GM10266 (cell line): ENCODE data around the gene ADGRG3.

ENCODE experiments used
- DNase-seq: peaks from one replicate; pipeline ENCODE4 v3.0.0; 2012; ENCODE audit errors: extremely low spot score
- TF ChIP-seq, protein P1 (sequence below): IDR thresholded peaks from 2 replicates; pipeline ENCODE4 v1.5.1; 2012; ENCODE audit warnings: mild to moderate bottlenecking, low read depth; ENCODE audit not compliant: control insufficient read depth, insufficient read depth; ENCODE audit errors: missing control alignments

The ADGRG3 gene

DNA sequence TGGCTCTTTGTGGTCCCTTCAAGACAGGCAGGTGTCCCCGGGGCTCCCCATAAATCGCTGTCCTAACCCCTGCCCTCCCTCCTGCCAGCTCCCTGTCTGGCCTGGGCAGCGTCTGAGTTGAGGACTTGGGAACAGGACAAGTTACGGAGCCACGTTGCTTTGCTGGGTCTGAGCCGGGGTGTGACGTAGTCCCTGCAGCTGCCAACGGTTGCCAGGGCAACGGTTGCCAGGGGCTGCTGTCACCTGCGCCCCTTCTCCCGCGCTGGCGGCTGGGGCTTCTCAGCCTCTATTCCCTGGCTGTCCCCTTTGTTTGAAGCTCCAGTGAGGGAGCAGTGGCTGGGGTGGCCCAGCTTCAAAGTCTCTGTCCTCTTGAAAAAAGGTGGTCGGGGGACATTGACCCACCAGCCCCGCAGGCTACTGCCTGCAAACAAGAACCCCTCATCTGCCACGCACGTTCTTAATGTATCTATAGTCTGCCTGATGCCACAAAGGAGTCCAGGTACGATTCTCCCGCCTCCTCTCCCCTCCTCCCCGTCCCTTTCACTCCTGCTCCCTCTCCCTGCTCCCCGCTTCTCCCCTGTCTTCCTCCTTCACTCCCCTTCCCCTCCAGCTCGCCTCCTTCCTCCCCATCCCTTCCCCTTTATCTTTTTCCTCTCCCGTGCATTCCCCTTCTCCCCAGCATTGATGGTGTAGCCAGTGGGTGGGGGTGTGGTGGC is 28.8 kb upstream of the ADGRG3 start:
- TF ChIP-seq, protein P1, sequence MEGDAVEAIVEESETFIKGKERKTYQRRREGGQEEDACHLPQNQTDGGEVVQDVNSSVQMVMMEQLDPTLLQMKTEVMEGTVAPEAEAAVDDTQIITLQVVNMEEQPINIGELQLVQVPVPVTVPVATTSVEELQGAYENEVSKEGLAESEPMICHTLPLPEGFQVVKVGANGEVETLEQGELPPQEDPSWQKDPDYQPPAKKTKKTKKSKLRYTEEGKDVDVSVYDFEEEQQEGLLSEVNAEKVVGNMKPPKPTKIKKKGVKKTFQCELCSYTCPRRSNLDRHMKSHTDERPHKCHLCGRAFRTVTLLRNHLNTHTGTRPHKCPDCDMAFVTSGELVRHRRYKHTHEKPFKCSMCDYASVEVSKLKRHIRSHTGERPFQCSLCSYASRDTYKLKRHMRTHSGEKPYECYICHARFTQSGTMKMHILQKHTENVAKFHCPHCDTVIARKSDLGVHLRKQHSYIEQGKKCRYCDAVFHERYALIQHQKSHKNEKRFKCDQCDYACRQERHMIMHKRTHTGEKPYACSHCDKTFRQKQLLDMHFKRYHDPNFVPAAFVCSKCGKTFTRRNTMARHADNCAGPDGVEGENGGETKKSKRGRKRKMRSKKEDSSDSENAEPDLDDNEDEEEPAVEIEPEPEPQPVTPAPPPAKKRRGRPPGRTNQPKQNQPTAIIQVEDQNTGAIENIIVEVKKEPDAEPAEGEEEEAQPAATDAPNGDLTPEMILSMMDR: no peak
- no peak for DNase-seq

DNA sequence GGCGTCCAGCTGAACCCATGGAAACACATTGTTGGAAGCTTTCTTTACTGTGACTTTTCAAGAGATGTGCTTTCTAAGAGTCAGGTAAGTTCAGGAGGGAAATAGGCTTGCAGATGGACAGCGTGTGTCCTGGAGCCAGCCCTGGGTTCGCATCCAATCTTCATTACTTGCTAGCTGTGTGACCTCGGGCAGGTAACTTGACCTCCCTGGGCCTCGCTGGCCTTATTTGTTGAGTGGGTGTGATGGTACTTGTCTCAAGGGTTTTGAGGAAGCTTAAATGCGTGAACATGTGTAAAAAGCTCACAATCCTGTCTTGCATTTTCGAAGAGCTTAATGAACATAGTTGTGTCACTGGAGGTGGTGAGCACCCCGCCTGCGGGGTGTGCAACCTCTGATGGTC is 27.9 kb upstream of the ADGRG3 start:
- DNase-seq: no peak
- TF ChIP-seq, protein P1: no peak

DNA sequence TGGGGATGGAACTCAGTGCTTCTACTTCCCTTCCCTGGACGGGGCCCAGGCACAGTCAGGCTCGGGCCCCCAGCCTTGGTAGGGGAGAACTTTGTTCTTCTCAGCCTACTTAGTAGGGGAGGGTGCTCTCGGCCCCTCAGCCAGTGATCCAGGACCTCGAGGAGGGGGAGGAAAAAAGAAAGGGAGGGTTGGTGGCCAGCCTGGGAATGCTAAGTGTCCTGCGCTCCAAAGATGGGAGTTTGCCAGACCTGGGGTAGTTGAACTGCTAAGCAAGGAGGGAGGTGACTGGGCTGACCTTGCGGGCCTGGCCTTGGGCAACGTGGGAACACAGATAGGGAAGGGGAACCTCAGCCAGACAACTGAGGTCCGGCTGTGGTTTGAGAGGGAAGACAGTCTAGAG is 27.5 kb upstream of the ADGRG3 start:
- DNase-seq: no peak
- TF ChIP-seq, protein P1: no peak

DNA sequence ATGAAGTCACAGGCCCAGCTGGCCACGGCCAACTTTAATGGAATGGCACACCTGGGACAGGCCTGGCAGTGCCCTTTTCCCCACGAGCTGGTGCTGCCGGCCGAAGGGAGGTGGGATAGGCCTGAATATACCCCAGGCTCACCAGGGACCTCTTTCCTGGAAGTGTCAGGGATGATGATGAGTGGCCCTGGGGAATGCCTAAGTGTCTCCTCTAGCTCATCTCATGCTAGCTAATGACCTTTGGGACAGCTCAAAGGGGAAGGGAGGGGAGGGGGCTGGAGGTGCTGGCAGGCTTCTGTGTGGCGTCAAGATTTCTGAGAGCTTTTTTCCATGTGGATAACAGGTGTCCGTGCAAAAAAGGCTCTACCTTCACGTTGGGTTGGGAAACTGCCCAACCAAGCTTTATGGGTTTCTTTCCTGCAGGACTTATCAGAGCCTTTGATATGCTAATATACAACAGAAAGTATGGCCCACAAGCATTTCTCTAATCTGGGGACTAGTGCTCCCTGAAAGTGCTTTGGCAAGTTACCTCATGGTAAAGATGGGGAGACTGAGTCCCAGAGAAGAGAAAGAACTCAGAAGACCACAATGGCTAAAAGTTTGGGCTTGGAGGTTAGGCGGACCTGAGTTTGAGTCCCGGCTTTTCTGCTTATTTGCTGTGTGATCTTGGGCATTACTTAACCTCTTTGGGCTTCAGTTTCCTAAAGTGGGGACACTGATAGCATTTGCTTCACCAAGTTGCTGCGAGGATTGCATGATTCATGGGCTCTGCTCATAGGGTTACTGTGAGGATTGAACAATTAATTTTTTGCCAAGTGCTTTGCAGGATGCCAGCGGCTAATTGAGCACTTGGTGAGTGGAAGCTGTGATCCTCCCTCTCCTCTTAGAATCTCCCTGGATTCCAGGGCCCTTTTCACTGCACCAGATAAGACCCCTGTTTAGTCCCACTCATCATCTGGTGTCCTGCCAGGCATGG is 25.7 kb upstream of the ADGRG3 start:
- DNase-seq: no peak
- TF ChIP-seq, protein P1: no peak

DNA sequence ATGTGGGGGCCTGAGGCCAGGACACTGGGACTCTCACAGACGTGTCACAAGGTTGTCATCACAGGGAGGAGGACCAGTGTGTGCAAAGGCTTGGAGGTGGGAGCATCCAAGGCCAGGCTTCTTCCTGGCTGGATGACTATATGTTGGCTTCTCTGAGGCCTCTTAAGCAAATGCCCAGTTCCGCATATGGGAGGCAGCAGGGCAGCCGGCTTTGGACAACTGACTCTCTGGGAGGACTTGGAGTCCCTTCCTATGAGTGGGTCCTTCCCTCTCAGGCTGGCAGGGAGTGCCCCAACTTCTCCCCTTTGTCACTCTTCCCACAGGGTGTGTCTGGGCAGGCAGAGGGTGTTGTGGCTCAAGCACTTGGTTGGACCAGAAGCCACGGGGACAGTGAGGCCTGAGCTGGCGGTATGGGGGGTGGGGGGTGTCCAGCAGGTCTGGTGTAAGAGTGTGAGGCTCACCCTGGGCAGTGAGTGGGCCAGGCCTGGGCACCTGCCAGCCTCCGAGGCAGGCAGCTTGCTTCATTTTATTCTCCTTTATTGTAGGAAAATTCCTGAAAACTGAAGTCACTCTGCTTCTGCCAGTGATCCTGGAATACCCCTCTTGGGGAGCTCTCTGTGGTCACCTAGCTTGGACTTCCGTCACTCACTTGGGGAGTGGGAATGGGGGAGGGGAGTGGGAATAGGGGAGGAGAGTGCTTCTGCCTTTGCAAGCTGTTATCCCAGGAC is 24.8 kb upstream of the ADGRG3 start:
- DNase-seq: no peak
- TF ChIP-seq, protein P1: no peak

DNA sequence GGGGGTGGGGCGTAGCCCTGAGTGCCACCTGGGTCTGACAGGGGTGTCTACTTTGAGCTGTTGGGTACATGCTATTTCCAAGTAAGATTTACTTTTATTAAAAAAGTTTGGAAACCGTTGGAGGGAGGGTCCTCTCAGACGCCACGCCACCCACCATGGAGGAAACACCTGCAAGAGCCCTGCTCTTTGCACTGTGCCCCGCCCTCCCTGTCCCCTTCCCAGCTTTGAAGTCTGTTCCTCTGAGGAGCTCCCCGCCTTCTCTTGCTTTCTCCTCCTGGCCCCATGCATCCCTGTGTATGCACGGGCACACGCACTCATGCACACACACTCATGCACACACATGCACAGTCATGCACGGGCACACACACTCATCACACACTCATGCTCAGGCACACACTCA is 24.2 kb upstream of the ADGRG3 start:
- TF ChIP-seq, protein P1: no peak
- no peak for DNase-seq
